ENCODE data around the gene KXD1.

The KXD1 gene

GRCh38 chr19:18616023-18616422 is 58.4 kb downstream of the KXD1 start:
- TF ChIP-seq CTCF (IDR thresholded peaks at IDR 0.05; ENCODE audit: insufficient read depth, low read length, poor library complexity, severe bottlenecking): no peak
- DNase-seq (ENCODE audit: extremely low read depth, insufficient read length): no peak
- H3K4me3 ChIP-seq (replicated peaks; ENCODE audit: low read depth, low read length): no peak overlapping the region
- no peaks in the 10 kb centered on the region for H3K36me3 ChIP-seq (ENCODE audit: control insufficient read depth, insufficient read depth, low read length)
- peaks cover 6% of the 10 kb centered on the region for H3K27me3 ChIP-seq (replicated peaks; ENCODE audit: control insufficient read depth, insufficient read depth, low read length)

- Histone ChIP-seq H3K4me3 (replicated peaks; ENCODE audit: low read depth, low read length) (no peak overlapping the region), H3K36me3 (ENCODE audit: control insufficient read depth, insufficient read depth, low read length) (no peaks in the 10 kb centered on the region), H3K27me3 (replicated peaks; ENCODE audit: control insufficient read depth, insufficient read depth, low read length) (peaks cover 2% of the 10 kb centered on the region; the same call in 1 of the 2 replicates)
- TF ChIP-seq CTCF (IDR thresholded peaks at IDR 0.05; ENCODE audit: insufficient read depth, low read length, poor library complexity, severe bottlenecking): no peak
- no peak for DNase-seq (ENCODE audit: extremely low read depth, insufficient read length)
Measured at GRCh38 chr19:18617562-18617961, 59.9 kb downstream of the KXD1 start.

GRCh38 chr19:18618236-18618635 is 60.6 kb downstream of the KXD1 start:
- no peaks in the 10 kb centered on the region for H3K36me3 ChIP-seq (ENCODE audit: control insufficient read depth, insufficient read depth, low read length)
- H3K4me3 ChIP-seq (replicated peaks; ENCODE audit: low read depth, low read length): no peak overlapping the region
- peaks cover 2% of the 10 kb centered on the region; the same call in 1 of the 2 replicates for H3K27me3 ChIP-seq (replicated peaks; ENCODE audit: control insufficient read depth, insufficient read depth, low read length)
- DNase-seq (ENCODE audit: extremely low read depth, insufficient read length): no peak
- TF ChIP-seq CTCF (IDR thresholded peaks at IDR 0.05; ENCODE audit: insufficient read depth, low read length, poor library complexity, severe bottlenecking): no peak

Measured in GM06990 (cell line).